Urothelium cell line (cell line): Measurements from ENCODE around the gene APBA1.

Source experiments
- DNase-seq: peaks from one replicate; pipeline ENCODE4 v3.0.0; 2011; ENCODE audit warnings: low spot score, mixed read lengths
- FAIRE-seq: peaks from 2 replicates; lab custom pipeline; 2011; peaks lifted over from hg19 to GRCh38; lab: Jason Lieb, UNC

APBA1 gene

DNA sequence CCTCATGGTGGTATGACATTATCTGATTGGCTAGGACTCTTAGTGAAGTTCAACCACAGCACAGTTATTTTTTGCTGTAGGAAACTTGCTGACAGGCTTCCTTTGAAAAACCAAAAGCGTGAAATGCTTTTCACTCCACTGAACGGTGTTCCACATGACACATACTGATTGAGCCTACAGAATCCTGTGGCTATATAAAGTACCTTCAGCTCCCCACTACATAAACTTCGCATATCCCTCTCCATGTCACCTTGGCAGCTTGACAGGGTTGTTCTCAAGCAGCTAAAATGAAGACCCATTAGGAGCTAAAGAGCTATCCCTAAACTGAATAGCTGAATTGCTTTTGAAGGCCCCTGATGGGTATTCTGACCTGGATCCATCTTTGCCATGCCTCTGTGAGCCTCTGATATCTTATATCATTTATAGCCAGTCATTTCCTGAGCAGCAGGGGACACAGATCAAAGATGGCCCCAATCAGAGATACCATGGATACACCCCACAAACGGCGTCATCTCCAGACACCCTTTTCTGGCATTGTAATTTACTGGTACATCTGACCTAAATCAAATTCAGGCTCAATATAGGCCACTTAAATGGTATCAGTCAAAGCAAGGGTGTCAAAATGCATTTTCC is 91.5 kb downstream of the APBA1 start:
- DNase-seq (no peak), FAIRE-seq (no peak)

- DNase-seq (no peak), FAIRE-seq (no peak)
These were observed 92.2 kb downstream of the APBA1 start for GRCh38 chr9:69579760-69580581.

DNA sequence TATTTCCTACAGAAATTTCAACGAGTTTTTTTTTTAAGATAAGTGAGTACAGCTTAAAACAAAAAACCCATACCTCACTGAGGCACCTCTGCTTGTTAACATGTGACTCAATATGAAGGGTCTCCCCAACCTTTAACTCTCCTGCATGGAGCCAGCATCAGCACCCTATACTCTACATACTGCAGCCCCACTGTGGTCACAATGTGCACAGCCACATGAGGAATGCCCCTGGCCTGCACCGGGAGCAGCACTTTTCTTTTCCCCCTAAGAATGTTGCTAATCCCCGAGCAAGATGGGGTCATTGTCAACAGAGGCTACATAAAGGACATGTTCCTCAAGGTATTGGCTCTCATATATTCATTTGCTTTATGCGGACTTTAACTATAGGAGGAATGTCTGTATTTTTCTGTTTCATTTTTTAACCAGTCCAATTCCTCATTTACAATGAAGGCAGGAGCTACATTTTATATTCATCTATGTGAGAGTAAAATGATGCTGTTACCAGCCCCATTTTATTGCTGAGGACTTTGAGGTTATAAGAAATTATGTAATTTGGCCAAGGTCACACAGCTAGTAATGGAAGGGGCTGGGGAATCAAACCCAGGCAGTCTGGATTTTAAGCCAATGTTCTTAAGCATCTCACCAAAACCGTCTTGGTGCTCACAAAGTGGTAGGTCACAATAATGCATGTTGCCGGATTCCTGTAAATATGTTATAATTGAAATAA is 93.0 kb downstream of the APBA1 start:
- DNase-seq (no peak), FAIRE-seq (no peak)

DNA sequence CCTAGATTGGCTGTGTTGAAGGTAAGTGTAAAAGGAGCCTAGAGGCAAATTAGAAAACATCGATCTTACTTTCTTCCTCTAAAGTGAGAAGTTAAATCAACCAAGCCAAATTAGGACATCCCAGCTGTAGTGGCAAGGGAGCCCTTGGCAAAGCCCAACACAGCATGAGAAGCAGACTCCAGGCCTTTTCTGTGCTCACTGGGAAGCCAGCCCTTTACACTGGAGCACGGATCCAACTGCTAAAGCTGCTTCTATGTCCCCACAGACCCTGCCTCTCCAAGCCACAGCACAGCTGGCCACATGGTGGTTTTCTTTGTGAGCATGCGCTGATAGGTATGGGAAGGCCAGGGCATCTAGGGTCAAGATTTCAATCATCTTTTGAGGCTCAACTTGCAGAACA is 94.1 kb downstream of the APBA1 start:
- FAIRE-seq (no peak), DNase-seq (no peak)

- DNase-seq (no peak), FAIRE-seq (no peak)
These were observed 95.0 kb downstream of the APBA1 start for GRCh38 chr9:69577123-69577522.

DNA sequence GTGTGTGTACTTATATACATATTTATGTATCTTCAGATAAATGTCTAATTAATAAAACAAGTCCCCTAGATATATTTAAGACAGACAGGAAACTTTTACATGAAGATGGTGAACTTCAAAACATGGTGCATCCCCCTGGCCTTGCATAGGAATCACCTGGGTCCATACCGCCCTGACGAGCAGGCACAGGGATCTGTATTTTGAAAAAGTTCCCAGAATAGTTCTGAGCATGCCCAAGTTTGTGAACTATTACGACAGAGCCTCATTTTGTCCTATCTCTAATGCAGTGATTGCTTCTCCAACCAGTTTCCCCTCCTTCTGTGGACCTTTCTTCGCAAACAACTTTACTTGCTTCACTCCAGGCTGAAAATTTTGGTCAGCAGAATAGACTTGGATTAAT is 98.1 kb downstream of the APBA1 start:
- no peak for FAIRE-seq
- no peak for DNase-seq

GRCh38 chr9:69573651-69574050 is 98.5 kb downstream of the APBA1 start:
- FAIRE-seq: no peak
- DNase-seq: peak; percentile 39

DNA sequence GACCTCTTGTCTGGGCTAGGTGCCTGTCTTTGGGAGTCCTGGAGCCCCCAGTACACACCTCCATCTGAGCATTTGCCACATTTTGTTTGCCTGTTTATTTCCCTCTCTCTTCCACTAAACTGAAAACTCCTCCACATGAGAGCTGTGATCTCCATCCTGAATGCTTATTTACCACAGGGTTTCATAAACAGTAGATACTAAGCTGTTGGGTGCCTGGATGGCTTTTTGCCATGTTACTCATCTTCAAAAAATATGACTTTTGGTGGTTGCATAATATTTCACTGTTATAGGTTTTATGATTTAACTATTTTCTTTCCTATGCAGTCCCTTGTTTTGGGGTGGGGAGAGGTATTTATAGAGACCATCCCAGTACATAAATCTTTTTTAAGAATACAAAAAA is 99.6 kb downstream of the APBA1 start:
- no peak for FAIRE-seq

GRCh38 chr9:69571032-69571431 is 101.1 kb downstream of the APBA1 start:
- FAIRE-seq (no peak), DNase-seq (no peak)

More for the DNA sequence above, 99.6 kb downstream of the APBA1 start:
- no peak for DNase-seq

GRCh38 chr9:69569738-69570451 is 102.3 kb downstream of the APBA1 start:
- FAIRE-seq: no peak

GRCh38 chr9:69564557-69564956 is 107.6 kb downstream of the APBA1 start:
- FAIRE-seq (no peak), DNase-seq (no peak)

More at GRCh38 chr9:69569738-69570451, 102.3 kb downstream of the APBA1 start:
- peak; percentile 40 for DNase-seq

DNA sequence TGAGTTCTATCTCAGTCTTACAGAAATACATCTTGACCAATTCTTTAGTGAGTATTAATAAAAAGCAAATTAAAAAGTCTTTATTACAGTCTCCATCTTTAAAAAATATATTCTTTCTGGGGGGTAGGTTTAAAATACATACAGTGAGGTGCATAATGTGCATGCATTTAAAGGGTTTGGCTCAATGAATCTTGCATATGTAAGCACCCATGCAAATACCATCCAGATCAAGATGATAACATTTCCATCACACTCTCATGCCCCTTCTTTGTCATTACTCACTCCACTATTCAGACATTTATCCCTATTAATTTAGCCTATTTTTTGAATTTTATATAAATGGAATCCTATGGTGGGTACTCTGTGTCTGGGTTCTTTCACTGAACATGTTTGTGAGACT is 113.0 kb downstream of the APBA1 start:
- no peak for FAIRE-seq
- no peak for DNase-seq

GRCh38 chr9:69556707-69557106 is 115.5 kb downstream of the APBA1 start:
- FAIRE-seq (no peak), DNase-seq (no peak)

DNA sequence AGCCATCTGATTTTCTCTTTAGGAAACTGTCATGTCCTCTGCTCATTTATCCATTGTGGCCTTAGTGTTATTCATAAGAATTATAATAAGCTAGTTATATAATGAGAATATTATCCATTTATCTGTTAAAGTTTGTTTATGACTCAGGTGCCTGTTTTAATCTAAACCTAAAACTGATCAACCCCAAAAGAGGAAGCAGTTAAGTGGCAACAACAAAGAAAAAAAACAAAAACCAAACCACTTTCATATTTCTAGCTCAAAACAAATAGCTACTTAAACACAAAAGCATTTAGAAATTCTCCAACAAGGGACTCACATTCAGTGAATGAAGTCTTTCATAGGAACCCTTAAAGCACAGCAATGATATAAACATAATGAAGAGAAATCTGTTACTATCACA is 116.4 kb downstream of the APBA1 start:
- FAIRE-seq: no peak
- no peak for DNase-seq

DNA sequence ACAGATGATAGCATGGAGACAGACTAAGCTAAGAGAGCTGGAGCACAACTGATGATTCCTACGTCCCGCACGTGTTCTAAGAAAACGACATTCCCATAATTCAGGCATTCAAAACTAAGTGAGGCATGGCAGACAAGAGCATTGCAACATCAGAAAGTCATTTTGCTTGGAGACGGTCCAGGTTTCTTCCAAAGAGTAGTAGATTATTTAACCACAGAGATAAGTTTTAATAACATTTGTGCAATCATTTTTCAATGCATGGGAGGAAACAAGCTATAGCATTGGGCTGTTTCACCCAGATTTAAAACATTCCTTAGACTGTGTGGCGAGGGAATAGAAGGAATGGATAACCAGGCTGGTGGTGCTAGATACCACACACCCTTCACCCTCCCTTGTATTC is 117.2 kb downstream of the APBA1 start:
- DNase-seq: no peak
- no peak for FAIRE-seq

DNA sequence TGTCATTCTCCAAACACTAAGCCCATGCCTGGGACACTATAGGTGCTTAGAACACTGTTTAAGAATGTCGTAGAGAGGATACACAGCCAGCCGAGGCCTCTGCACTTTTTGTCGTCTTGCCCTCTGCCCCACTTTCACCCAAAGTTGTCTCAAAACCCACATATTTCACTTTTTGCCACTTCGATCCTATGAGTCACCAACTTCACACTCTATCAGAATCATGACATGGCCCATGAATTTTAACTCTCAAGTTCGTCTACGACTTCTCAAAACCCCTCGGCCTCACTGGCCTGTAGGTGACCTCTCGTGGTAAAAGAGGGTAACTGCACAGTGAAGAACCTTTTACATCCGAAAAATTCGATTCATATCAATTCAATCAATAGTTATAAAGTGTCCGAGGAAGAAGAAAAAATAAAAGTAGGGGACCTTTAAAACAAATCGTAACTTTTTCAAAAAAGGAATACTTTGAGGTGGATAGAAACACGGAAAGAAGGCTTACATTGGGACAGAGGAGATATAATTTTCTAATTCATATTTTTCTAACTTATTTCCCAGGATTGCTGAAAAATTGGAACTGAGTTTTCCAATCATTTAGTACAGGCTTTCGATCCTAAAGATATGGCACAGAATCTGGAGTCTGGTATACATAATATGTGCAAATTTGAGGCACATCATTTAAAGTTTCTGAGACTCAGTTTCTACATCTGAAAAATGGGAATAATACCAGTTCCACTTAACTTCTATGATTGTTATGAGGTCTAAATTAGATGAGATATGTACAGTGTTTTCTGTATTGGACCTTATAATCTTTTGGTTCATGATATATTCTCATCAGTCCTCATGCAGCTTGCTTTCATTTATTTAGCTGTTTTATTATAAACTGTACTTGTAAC is 122.6 kb downstream of the APBA1 start:
- DNase-seq: peak; percentile 57
- no peak for FAIRE-seq

- FAIRE-seq: no peak
- no peak for DNase-seq
These were observed 123.5 kb downstream of the APBA1 start for GRCh38 chr9:69548681-69549080.

DNA sequence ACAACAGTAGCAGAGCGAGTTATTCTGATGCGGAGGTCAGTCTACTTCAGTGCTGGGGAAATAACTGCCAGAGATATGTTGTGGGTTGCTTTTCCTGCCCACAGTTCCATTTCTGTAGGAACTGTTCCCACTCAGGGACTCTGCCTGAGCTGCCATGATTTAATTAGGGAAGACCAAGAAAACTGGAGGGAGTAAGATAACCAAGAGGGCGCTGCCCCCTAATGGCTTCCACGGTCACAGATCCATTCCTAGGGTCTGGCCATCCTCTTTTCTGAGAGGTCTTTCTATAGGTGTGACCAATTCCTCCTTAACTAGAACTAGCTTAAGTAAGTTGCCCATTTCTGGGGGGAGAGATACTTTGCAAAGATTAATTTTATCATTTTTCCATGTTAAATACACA is 125.9 kb downstream of the APBA1 start:
- DNase-seq (no peak), FAIRE-seq (no peak)

GRCh38 chr9:69542942-69543704 is 129.0 kb downstream of the APBA1 start:
- no peak for FAIRE-seq

More at GRCh38 chr9:69542942-69543704, 129.0 kb downstream of the APBA1 start:
- no peak for DNase-seq
